HG03520 (cell line): Measurements from ENCODE around the gene DDX51.

ENCODE experiments used
- ATAC-seq: cut with Tn5 transposase; IDR thresholded peaks from one replicate; pipeline ENCODE4 v1.9.1; 2021; ENCODE audit warnings: mild to moderate bottlenecking, moderate library complexity; ENCODE audit not compliant: unreplicated experiment

DDX51 gene

DNA sequence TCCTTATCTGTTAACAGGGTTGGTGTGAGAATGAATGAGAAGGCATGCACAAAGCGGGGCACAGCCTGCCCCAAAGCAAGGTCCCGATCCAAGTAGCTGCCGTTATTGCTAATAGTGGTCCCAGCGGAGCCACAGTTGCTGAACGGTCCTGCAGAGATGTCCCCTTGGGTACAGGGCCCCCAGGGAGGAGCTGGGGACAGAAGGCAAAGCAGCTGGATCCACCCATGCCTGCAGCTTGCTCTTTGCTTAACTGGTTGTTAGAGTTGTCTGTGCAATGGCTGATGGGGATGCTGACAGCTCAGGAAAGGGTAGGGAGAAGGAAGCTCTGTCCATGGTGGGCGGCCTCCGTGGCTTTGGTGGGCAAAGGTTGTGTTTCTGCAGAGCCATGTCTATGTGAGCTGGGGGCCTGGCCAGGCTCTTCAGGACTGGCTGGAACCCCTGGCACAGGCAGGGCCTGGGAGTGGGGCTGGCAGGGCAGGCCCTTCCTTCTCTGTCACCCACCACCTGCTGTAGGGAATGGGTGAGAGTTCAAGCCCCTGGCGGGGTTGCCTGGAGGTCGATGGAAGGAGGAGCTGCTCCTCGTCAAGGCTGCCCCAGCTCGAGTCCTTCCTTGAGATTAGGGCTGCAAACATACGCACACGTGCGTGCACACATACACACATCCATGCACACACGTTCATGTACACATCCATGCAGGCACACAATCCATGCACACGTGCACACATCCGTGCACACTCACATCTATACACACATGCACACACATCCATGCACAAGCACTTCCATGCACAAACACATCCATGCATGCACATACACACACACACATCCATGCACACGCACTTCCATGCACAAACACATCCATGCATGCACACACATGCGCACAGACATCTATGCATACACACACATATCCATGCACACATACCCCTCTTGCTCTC is 35.6 kb upstream of the DDX51 start:
- ATAC-seq: no peak

DNA sequence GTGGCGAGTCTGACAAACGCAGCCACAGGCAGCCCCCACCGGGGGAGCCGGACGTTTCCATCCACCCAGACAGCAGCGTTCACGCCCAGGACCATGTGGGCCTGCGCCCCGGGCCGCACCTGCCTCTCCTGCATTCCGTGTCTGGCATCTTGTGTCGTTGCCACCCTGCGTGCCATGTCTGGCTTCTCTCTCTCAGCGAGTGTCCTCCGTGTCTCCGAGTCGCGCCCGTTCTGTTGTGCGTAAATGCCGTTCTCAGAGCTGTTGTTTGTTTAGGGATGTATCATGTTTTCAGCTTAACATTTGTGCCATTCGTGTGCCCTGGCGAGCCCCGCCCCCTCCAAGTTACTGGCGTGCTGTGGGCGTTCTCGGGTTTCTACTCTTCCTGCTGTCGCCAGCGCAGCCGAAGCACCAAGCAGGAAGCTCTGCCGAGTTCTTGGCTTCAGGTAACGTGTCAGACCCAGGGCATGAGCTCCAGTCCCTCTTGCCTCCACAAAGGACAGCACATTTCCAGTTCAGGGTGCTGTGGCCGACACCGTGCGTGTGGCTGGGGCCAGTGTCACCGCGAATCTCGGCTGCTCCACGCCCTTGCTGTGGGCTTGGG is 34.8 kb upstream of the DDX51 start:
- no peak for ATAC-seq

DNA sequence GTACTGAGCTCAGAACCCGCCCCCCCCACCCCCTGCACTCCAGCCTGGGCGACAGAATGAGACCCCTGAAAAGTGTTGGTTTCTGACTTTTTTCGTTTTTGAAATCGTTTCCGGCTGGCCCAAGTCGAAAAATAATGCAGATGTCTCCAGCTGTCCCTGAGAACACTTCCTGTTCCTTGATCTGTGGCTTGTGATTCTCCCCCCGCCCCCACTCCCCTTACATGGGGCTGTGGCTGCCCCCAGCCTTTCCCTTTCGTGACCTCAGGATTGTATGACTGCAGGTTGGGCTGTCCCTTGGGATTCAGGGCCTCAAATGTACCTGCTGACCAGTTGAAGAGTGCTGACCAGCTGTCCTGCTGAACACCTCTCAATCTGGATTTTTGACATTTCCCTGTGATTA is 34.2 kb upstream of the DDX51 start:
- ATAC-seq: no peak

DNA sequence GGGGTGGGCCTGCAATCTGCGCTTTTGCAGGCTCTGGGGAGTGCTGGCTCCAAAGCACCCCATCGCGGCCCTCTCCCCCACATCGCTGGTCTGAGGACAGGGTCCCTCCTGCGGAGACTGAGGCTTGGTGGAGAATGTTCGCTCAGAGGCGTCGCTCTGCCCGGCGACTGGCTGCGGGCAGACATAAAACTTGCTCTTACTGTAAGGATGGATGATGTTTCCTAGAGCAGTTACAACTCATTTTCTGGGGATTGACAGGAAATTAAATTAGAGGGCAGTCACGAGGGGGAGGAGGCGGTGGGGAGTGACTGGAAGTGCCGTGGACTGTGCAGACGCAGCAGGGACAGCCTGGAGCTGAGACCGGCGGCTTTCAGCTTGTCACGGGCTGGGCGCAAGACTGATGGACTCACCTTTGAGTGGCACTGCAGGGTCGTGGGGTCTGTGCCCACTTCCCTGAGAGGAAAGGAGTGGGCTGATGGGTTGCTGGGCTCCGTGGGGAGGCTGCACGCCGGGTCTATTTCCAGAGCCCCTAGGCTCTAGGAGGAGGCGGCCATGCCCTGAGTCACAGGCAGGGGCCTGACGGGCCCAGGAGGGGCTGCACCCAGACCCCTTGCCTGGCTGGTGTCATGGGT is 32.9 kb upstream of the DDX51 start:
- no peak for ATAC-seq

DNA sequence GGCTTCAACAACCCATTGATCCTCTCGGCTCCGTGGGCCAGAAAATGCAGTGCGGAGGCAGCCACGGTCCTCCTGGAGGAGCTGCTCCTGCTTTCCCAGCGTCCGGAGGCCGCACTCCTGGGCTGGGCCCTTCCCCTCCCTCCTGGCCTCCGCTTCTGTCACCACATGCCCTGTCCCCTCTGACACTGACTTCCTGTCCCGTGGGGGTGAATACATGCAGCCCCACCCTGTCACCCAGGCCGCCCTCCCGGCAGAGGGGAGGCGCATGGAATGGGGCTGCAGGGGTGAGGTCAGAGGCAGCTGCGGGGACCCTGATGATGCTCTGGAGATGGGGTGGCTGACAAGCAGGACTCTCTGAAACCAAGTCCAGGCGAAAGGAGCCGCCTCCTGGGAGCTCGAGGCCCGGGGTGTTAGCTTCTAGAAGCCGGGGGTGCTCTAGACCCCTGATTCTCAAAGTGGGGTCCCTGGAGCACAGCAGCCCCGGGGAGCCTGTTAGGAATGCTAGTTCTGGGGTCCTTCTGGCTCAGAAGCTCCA is 32.3 kb upstream of the DDX51 start:
- ATAC-seq: no peak

DNA sequence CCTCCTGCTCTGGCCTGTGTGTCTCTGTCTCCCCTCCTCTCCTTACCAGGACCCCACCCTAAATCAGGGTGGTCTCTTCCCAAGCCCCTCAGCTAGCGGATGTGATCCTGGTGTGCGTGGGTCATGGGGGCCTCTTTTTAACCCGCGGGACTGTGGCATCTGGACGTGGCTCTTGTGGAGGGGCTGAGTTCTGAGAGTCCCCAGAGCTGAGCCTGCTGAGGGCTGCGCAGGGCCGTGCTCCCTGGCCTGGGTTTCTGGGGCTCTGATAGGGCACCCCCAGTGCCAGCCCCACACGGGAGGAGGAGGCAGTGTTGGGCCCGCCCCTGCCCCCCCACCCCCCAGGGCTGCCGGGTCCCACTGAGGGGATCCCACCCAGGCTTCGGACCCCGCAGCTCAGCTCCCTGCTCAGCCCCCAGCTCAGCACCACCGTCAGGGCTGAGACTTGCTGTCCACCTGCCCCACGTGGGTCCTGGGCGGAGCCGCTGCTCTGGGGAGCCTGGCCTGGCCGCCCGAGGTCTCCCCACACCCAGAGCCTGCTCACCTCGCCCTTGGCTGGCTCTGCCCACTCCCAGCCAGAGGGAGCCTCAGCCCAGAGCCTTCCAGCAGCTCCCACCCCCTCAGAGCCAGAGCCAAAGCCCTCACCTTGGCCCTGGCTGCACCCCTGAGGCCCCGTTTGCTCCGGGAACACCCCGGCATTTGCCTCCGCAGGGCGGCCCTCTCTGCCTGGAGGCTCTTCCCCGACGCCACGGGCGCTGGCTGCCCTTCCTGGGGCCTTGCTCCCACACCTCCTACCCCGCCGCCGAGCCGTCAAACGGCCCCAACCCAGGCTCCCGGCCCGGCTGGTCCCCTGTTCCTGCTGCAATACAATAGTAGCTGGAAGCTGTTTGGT is 31.6 kb upstream of the DDX51 start:
- no peak for ATAC-seq

DNA sequence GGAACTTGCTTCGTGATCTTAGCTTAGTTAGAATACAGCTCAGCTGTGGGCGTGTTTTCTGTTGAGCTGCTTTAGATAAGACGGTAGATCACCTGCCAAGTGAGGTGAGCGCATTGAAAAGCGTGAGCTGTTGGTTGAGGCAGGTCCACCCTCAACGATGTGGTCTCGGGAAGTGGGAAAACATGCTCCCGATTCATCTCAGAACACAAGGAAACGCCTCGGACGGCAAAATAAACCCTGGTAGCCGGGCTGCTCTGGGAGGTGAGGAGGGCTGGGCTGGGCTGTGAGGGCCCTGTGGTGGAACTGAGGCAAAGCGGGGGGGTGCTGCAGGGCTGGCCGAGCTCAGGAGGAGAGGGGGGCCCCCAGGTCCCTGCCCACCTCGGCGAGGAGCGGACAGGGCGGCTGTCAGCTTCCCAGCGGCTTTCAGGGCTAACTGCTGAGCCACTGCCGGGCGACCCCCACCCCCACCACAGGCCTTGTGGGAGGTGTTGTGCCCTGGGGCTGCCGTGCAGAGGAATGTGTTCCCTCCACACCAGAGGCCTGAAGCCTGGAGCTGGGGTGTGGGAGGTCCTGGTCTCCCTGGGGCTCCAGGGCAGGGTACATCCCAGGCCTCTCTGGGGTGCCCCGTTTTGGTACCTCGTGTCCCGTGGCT is 30.8 kb upstream of the DDX51 start:
- ATAC-seq: no peak

DNA sequence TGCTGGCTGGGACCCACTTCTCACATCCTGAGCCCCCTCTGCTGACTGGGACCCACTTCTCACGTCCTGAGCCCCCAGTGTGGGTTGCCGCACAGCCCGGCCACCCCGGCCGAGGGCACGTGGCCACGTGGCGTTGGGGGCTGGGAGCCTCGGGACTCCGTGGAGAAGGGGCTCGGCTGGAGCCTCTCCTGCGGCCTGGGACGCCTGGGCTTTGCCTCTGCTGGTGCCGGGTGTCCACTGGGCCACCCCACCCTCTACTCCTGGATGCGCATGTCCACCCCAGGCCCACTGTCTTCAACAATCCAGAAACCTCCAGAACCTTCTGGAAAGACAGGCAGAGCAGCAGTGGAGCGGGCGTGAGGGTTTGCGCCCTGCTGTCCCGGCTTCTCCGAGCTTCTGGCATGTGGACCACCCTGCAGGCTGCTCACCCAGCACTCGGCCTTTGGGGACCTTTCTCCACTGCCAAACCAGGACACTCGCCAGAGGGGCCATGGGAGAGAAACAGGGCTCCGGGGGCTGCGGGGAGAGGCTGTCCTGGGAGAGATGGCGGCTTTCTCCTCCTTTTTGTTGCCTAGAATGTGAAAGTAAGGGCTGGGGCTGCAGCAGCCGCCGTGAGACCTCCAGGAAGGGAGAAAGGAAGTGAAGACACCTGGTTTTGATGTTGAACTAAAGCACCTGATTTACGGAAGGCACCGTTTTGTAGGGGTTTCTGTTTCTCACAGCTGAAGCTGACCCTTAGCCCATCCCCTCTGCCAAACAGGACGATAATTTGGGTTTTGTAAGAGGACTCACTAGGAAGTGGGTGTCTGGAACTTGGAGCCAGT is 30.1 kb upstream of the DDX51 start:
- no peak for ATAC-seq

DNA sequence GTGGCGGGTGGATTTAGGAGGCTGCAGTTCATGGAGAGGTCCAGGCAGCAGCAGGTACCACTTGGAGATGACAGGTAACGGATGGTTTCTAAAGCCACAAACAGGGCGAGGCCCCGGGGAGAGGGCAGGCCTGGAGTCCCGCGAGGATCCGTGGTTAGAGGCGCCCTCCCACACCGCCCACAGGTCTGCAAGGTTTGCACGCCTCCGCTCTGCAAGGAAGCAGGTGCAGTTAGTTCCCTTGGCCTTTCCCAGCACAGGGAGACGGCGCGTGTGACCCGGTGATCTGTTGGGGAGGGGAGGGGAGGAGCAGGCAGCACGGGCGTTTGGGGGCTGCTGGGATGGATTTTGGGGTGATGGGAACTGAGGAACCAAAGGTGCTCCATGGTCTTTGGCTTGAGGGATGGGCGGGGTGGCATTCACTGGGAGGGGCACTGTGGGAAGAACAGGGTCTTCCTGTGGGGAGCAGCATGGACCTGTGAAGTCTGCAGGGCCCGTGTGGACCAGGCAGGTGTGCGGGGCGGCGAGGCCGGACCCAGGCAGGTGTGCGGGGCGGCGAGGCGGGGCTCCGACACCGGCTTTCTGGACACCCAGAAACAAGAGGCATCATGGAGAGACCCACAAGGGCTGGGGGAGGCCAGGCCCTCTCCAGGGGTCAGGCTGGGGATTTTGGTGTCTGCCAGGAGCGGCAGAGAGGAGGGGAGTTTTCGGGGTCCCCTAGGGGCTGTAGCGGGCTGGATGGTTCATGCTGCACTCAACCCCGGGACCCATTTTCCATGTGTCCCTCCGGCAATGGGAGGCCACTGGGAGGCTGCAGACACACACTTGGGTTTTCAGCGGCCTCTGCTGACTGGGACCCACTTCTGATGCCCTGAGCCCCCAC is 29.3 kb upstream of the DDX51 start:
- no peak for ATAC-seq

DNA sequence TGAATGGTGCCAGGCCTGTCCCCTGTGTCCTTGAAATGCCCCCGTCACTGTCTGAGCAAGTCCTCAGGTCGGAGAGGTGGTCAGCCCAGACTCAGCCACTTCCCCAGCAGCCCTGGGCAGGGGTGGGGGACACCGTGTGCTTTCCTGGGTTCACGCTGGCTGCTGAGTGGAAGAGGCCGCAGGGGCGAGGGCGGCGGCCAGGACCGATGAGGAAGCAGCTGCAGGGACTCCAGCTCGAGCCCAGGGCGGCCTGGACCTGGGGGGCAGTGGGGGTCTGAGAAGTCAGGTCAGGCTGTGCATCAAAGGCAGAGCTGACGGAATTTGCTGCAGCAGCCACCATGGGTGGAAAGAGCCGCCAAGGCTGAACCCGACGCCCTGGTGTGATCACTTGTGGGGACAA is 28.5 kb upstream of the DDX51 start:
- no peak for ATAC-seq

DNA sequence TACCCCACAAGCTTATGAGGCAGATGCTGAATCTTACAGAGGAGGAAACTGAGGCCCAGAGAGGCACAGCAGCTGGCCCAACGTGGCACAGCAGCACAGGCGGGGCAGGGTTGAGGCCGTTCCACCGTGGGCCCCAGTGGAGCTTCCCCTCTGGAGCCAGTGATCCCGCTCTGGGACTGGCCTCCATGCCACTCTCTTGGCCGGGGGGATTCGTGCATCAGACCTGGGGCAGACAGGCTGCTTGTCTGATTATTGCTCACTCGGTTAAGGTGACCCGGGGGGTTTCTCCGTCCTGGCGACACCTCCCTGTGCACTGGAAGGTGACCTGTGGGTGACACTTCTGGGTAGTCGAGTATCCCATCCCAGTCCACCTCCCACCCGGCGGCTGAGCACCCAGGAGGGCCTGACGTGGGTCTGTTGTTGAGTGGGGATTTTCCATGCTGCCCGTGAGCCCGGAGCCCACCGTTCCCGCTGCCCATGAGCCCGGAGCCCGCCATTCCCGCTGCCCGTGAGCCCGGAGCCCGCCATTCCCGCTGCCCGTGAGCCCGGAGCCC is 27.9 kb upstream of the DDX51 start:
- ATAC-seq: no peak

DNA sequence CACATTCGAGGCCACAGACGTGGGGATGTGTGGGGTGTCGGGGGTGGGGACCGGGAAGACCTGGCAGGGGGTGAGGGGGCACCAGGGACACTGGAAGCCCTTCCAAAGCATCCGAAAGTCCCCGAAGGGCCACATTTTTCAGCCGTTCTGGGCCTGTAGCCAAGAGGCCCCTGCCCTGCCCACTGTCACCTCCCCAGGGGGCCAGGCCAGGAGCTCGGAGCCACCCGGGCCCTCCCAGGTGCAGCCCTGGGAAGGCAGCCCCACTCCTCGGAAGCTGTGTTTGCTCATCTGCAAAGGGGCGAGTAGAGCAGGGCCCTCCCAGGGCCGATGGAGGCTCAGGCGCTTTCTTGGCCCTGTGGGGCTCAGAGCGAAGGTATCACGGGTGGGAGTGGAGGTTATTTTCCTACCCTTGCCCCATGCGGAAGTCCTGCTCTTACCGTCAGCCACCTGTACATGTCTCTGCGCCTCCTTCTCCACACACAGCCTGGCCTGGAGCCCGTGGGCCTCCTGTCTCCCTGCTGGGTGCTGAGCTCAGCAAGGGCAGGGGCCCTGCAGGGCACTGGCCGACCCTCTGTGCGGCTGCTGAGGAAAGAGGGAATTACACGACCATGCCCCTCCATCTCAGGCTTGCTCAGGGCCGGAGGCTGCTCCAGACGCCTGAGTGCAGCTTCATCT is 27.3 kb upstream of the DDX51 start:
- ATAC-seq: no peak

DNA sequence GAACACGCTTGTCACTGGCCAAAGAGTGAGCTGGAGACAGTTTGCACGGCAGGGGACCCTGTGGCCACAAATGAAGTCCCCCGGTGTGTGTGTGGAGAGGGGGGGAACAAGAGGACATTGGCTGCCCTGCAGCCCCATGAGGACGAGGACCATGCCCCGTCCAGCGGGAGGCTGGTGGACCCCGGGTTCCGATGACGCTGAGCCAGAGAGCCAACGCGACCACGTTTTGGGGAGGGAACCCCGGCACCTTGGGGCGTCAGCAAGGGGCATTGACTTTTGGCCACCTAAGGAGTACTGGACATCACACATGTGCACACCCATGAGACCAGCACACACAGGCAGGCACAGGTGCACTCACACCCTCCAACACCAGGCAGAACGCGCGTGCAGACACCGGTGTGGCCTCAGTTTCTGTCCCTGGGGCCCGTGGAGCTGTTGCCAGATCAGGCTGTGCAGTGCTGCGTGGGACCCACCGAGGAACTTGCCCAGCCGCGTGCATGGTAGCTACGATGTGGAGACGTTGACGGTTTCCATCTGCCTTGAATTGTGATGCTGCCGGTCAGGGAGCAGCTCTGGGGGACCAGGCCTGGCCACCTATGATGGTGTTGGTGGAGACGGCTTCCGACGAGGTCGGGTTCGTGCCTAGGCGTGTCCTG is 26.6 kb upstream of the DDX51 start:
- no peak for ATAC-seq

DNA sequence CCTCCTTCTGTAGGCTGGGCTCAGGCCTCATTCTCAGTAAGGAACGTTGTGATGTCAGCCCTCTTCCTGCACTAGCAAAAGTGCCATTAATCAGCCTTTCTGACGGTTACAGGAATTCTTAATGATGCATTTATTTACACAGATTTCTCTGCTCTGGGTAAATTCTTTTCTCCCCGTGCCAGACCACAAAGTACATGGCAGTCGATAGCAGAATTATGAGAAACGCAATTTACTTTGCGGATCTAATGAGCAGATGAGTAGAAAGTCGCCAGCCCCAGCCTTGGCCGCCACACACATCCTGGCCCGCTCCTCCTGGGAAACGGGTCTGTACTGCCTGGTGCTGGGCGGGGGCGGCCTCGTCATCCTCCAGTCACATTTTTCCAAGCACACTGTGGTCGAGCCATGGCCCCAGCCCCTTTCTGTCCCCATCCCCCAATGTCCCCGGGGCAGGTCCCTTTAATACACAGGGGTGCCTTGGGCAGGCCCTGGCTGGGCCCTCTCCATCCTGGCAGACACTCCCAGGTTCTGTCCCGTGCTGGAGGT is 26.0 kb upstream of the DDX51 start:
- ATAC-seq: no peak

DNA sequence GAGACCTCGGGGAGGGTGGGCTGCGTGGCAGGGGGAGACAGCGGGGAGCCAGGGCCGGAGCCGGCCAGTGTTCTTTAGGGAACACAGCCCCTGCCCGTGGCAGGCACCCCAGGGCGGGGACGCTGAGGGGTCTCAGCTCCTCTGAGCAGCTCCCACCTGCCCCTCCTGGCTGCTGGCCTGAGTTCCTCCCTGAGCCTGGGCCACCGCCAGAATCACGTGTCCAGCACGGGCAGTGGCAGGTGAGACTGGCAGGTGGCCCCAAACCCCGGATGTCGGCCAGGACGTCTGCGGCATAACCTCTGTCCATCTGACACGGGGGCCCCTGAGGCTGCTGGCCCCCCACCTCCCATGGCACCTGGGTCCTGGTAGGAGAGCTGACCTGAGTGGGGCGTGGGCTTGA is 25.3 kb upstream of the DDX51 start:
- no peak for ATAC-seq

DNA sequence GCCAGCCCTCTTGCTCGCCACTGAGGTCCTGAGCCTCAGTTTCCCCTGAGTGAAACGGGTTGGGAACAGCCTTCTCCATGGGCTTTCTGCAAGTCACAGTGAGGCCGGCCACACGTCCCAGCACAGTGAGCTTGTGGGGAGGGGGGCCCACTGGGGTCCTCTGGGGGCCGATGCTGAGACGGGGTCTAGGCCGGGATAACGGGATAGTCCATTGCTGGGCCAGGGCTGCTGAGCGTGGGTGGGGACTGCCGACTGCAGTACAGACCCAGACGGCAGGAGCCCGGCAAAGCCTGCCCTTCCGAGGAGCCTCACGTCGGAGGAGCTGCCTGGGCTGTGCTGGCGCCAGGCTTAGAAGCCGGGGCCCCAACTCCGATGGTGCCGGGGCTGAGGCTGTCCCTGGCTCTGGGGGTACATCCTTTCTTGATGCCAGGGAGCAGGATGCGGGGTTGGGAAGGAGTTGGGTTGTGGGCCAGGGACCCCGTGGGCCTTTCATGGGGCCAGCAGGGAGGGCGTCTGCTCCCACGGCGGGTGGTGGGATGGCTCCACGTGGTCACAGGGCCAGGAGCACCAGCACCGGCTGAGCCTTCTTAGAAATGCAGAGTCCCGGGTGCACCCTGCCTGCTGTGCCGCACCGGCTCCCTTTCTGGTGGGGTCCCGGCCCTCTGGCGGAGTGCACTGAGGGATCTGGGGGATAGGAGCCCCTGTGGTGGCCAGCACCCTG is 24.4 kb upstream of the DDX51 start:
- ATAC-seq: no peak
